Measurements from ENCODE around the gene CACNA2D3. TPM values are rescaled to one million over a fixed set of nuclear protein-coding genes. Genes with fewer than 3 reads are reported as not detected.

Gene CACNA2D3
- total RNA-seq, 1 experiment from 2014 or later = not detected

GRCh38 chr3:54079730-54080325, 42.5 kb upstream of the CACNA2D3 start:
- no peaks in the 10 kb centered on the region for H3K9me3 ChIP-seq (ENCODE audit: low read length)
- peaks cover 12% of the 10 kb centered on the region; the same call in 1 of the 2 replicates for H3K27me3 ChIP-seq (ENCODE audit: low read length)
- no peak overlapping the region for H3K27ac ChIP-seq (ENCODE audit: low read length)
- intact Hi-C loops (cut with micrococcal nuclease) = no loop called here
- no peak for TF ChIP-seq CTCF (conservative IDR thresholded peaks at IDR 0.05; ENCODE audit: low read depth, low read length)
- TF ChIP-seq EZH2phosphoT487 (IDR thresholded peaks at IDR 0.05; ENCODE audit: borderline replicate concordance, low read length) = no peak
- TF ChIP-seq EZH2 (IDR thresholded peaks at IDR 0.05; ENCODE audit: low read length, unreplicated experiment) = no peak
- no peak overlapping the region for H3K4me3 ChIP-seq (ENCODE audit: low read length)
- POLR2A ChIA-PET (ENCODE audit: unreplicated experiment) = interaction anchor here (0.6 kb wide), 1 partner anchor 79 kb away, joined by 4 read pairs; no protein-coding TSS in a partner anchor
- no peaks in the 10 kb centered on the region for H3K79me2 ChIP-seq (ENCODE audit: low read length)
- no peak for DNase-seq
- H3K4me1 ChIP-seq (ENCODE audit: insufficient read depth, low read length) = no peaks in the 10 kb centered on the region
- no peaks in the 10 kb centered on the region for H3F3A ChIP-seq (ENCODE audit: low read length, unreplicated experiment)
- CTCF ChIA-PET = no interaction called here
- BruUV-seq (replicated peaks) = no TSS peak
- no peak for ATAC-seq
- H3K4me2 ChIP-seq (ENCODE audit: low read length) = no peak overlapping the region
- H2AFZ ChIP-seq (ENCODE audit: low read length) = no peak overlapping the region
- H3K36me3 ChIP-seq (ENCODE audit: low read depth, low read length) = no peaks in the 10 kb centered on the region
- H4K20me1 ChIP-seq (ENCODE audit: low read length) = no peaks in the 10 kb centered on the region
- H3K9me2 ChIP-seq (replicated peaks; ENCODE audit: low read length) = no peaks in the 10 kb centered on the region
- H3K9ac ChIP-seq (ENCODE audit: low read length) = no peak overlapping the region

- Histone ChIP-seq H3K36me3 (ENCODE audit: low read depth, low read length) (no peaks in the 10 kb centered on the region), H3K9me2 (replicated peaks; ENCODE audit: low read length) (no peaks in the 10 kb centered on the region), H3K9me3 (ENCODE audit: low read length) (no peaks in the 10 kb centered on the region), H3K79me2 (ENCODE audit: low read length) (no peaks in the 10 kb centered on the region), H3K27me3 (ENCODE audit: low read length) (peaks cover 27% of the 10 kb centered on the region), H3K9ac (ENCODE audit: low read length) (no peak overlapping the region), H3K27ac (ENCODE audit: low read length) (no peak overlapping the region), H2AFZ (ENCODE audit: low read length) (no peak overlapping the region), H3K4me2 (ENCODE audit: low read length) (no peak overlapping the region), H3K4me3 (ENCODE audit: low read length) (no peak overlapping the region), H4K20me1 (ENCODE audit: low read length) (no peaks in the 10 kb centered on the region), H3K4me1 (ENCODE audit: insufficient read depth, low read length) (no peaks in the 10 kb centered on the region), H3F3A (ENCODE audit: low read length, unreplicated experiment) (no peaks in the 10 kb centered on the region)
- ChIA-PET CTCF (no interaction called here), POLR2A (ENCODE audit: unreplicated experiment) (no interaction called here)
- intact Hi-C loops (cut with micrococcal nuclease) = no loop called here
- no TSS peak for BruUV-seq (replicated peaks)
- ATAC-seq (no peak), DNase-seq (no peak)
- TF ChIP-seq EZH2 (IDR thresholded peaks at IDR 0.05; ENCODE audit: low read length, unreplicated experiment) = no peak
- TF ChIP-seq EZH2phosphoT487 (IDR thresholded peaks at IDR 0.05; ENCODE audit: borderline replicate concordance, low read length) = no peak
- TF ChIP-seq CTCF (conservative IDR thresholded peaks at IDR 0.05; ENCODE audit: low read depth, low read length) = no peak
Observed at GRCh38 chr3:54083921-54084320, 38.4 kb upstream of the CACNA2D3 start.

GRCh38 chr3:54085936-54086335, 36.4 kb upstream of the CACNA2D3 start:
- peaks cover 47% of the 10 kb centered on the region for H3K27me3 ChIP-seq (ENCODE audit: low read length)
- no peak overlapping the region for H3K9ac ChIP-seq (ENCODE audit: low read length)
- H3K9me3 ChIP-seq (ENCODE audit: low read length) = no peaks in the 10 kb centered on the region
- intact Hi-C loops (cut with micrococcal nuclease) = no loop called here
- DNase-seq (no peak), ATAC-seq (no peak)
- H3K4me3 ChIP-seq (ENCODE audit: low read length) = no peak overlapping the region
- CTCF ChIA-PET = no interaction called here
- H2AFZ ChIP-seq (ENCODE audit: low read length) = no peak overlapping the region
- H4K20me1 ChIP-seq (ENCODE audit: low read length) = no peaks in the 10 kb centered on the region
- BruUV-seq (replicated peaks) = no TSS peak
- H3F3A ChIP-seq (ENCODE audit: low read length, unreplicated experiment) = no peaks in the 10 kb centered on the region
- no peak overlapping the region for H3K4me2 ChIP-seq (ENCODE audit: low read length)
- no peaks in the 10 kb centered on the region for H3K79me2 ChIP-seq (ENCODE audit: low read length)
- H3K27ac ChIP-seq (ENCODE audit: low read length) = no peak overlapping the region
- POLR2A ChIA-PET (ENCODE audit: unreplicated experiment) = no interaction called here
- no peak for TF ChIP-seq EZH2 (IDR thresholded peaks at IDR 0.05; ENCODE audit: low read length, unreplicated experiment)
- H3K9me2 ChIP-seq (replicated peaks; ENCODE audit: low read length) = no peaks in the 10 kb centered on the region
- H3K36me3 ChIP-seq (ENCODE audit: low read depth, low read length) = no peaks in the 10 kb centered on the region
- no peaks in the 10 kb centered on the region for H3K4me1 ChIP-seq (ENCODE audit: insufficient read depth, low read length)
